ENCODE measurements around the gene SBK1.

DNA sequence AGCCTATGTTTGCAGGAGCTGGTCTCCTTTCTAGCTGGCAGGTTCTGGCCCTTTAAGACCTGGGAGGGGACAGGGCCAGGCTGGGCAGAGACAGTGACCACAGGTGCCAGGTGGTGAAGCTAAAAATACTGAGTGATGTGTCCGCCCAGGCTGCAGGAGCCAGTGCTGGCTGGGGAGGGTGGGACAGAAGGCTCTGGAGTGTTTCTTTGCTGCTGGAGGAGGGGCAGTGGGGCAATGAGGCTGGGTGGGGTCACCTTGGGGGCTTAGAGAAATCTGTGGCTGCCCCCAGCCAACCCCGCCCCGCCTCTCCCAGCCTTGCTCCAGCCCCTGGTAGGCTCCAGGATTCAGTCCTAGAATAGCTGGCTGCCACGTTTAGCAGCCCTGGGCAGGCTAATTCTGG, 30.4 kb upstream of the SBK1 start:
- TF ChIP-seq, protein P1, sequence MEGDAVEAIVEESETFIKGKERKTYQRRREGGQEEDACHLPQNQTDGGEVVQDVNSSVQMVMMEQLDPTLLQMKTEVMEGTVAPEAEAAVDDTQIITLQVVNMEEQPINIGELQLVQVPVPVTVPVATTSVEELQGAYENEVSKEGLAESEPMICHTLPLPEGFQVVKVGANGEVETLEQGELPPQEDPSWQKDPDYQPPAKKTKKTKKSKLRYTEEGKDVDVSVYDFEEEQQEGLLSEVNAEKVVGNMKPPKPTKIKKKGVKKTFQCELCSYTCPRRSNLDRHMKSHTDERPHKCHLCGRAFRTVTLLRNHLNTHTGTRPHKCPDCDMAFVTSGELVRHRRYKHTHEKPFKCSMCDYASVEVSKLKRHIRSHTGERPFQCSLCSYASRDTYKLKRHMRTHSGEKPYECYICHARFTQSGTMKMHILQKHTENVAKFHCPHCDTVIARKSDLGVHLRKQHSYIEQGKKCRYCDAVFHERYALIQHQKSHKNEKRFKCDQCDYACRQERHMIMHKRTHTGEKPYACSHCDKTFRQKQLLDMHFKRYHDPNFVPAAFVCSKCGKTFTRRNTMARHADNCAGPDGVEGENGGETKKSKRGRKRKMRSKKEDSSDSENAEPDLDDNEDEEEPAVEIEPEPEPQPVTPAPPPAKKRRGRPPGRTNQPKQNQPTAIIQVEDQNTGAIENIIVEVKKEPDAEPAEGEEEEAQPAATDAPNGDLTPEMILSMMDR (IDR thresholded peaks at IDR 0.05) = no peak
- TF ChIP-seq POLR2A (IDR thresholded peaks at IDR 0.05) = no peak
